SK-N-MC (cell line): ENCODE results near the gene EIF4B.

ENCODE experiments used
- EZH2 ChIP-seq: fragments of 200-600 bp; sonication (generic); IDR thresholded peaks from one replicate; pipeline ENCODE4 v1.6.1; 2017; ENCODE audit warnings: antibody characterized with exemption
- FOXP2 ChIP-seq: optimal IDR thresholded peaks from 2 replicates; pipeline ENCODE3; 2011; ENCODE audit warnings: mild to moderate bottlenecking, moderate library complexity; ENCODE audit not compliant: insufficient read depth; ENCODE audit errors: extremely low read length, control extremely low read depth
- POLR2AphosphoS5 ChIP-seq: IDR thresholded peaks from 2 replicates; pipeline ENCODE4 v1.6.1; 2012; ENCODE audit warnings: mild to moderate bottlenecking, low read depth, low read length, borderline replicate concordance

DNA sequence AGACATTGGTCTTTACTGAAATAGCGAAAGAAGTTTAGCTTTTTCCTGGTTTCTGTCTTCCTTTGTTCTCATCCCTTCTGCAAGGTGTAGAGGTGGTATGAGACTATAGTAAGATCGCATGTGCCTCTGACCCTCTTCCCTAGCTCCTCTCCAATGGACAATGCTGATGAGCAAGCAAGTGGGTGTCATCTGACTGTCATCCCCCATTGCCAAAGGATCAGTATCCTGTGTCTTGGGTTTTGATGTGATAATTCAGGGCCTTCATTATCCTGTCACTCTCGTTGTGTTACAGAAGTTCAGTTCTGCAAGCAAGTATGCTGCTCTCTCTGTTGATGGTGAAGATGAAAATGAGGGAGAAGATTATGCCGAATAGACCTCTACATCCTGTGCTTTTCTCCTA, 33.6 kb downstream of the EIF4B start:
- no peak for TF ChIP-seq POLR2AphosphoS5
- TF ChIP-seq EZH2 = no peak
- no peak for TF ChIP-seq FOXP2
